Spinal cord (tissue), 10 donors: ENCODE results near the gene LRRC3B. TPM values are rescaled to one million over a fixed set of nuclear protein-coding genes. Genes with fewer than 3 reads are reported as not detected.
A peak's percentile ranks its signal among the peaks of the same experiment; 100 is the strongest.

Experiments used
- DNase-seq, 6 donors: peaks; one replicate each; pipeline versions ENCODE4 v3.0.0 to v3.0.0-alpha.2; 2013 to 2015; ENCODE audit warnings: low spot score in 6 of 6, low read depth in 4 of 6
- H3K27ac ChIP-seq: one replicate; pipeline ENCODE4 v1.5.1; 2013; ENCODE audit warnings: low read depth, low read length, control low read depth
- H3K27me3 ChIP-seq: one replicate; pipeline ENCODE4 v1.6.1; 2013; ENCODE audit warnings: low read length; ENCODE audit not compliant: control insufficient read depth, insufficient read depth
- H3K36me3 ChIP-seq: one replicate; pipeline ENCODE4 v1.6.1; 2013; ENCODE audit warnings: low read length; ENCODE audit not compliant: control insufficient read depth, insufficient read depth
- H3K4me1 ChIP-seq: one replicate; pipeline ENCODE4 v1.6.1; 2013; ENCODE audit warnings: low read length; ENCODE audit not compliant: control insufficient read depth, insufficient read depth
- H3K4me3 ChIP-seq: one replicate; pipeline ENCODE4 v1.5.1; 2013; ENCODE audit warnings: low read depth, low read length, control low read depth
- H3K9me3 ChIP-seq: one replicate; pipeline ENCODE4 v1.6.1; 2013; ENCODE audit warnings: low read length; ENCODE audit not compliant: control insufficient read depth, insufficient read depth
- WGBS: methylation state at CpG from one replicate; pipeline ENCODE4 v1.1.5; 2013; ENCODE audit warnings: missing lambda C conversion rate; ENCODE audit not compliant: insufficient coverage; 5-methylcytosine and 5-hydroxymethylcytosine counted together
- polyA plus RNA-seq, 2 donors: library from polyadenylated mRNA; unstranded; fragments of 120-200 nt; gene quantifications; one replicate each; pipeline ENCODE4 v1.2.1, GENCODE V29; 2013; ENCODE audit not compliant: insufficient read length in 2 of 2
- total RNA-seq, 2 donors: library from RNA; depleted of rRNA in 1 of 2; stranded (reverse); fragments of 120-200 nt in 1 of 2; fragments of >200 nt in 1 of 2; gene quantifications; one replicate each; pipeline versions ENCODE4 v1.2.3 to v1.2.4, GENCODE V29; 2013 to 2014
- donor health status: healthy.

The LRRC3B gene
- total and polyA plus RNA-seq, 4 donors = 18.7 to 67.9 (median 42.2) TPM

DNA sequence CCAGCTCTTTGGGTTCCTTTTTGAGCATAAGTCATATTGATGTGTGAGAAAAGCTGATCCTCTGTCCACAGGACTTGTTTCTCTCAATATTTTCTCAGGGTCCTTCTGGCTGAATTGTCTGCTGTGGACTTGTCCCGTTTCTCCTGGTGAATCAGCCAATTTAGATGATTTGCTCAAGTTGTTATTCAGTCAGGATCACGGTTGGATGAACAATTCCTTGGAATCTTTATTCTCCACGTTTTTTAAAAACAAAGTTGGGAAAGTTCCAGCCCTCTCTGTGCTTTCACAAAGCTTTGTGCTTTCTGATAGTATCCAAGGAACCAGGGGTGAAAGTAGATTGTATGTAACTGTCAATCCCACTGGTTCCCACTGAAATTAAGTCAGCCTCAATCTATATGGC lies 61.3 kb downstream of the LRRC3B start:
- WGBS = 76% methylated on average over 2 of the region's 3 CpGs
- DNase-seq = peak in 1 of 6 donors; percentile 55
- no peaks in the 10 kb centered on the region for H3K9me3 ChIP-seq
- no peaks in the 10 kb centered on the region for H3K27me3 ChIP-seq
- H3K36me3 ChIP-seq = no peaks in the 10 kb centered on the region
- H3K4me3 ChIP-seq = no peak overlapping the region
- H3K27ac ChIP-seq = no peak overlapping the region
- H3K4me1 ChIP-seq = no peaks in the 10 kb centered on the region

DNA sequence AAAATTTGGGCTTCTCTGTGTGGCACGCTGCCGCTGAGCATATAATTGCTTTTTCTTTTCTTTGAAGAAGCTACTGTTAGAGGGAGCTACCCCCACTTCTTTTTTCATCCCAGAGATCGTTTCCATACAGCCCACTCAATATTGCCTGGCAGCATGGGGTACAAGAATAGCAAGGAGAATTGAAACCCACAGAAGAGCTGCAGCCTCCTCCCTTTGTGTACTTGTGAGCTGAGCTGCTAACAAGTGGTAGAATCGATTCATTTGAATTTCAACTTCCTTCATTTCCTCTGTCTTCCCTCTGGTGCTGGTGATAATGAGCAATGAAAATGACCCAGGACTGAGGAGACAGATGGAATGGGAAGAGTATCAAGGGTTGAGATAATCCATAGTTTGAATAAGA lies 64.9 kb downstream of the LRRC3B start:
- H3K9me3 ChIP-seq = no peaks in the 10 kb centered on the region
- no peaks in the 10 kb centered on the region for H3K36me3 ChIP-seq
- no peaks in the 10 kb centered on the region for H3K4me1 ChIP-seq
- peak in 1 of 6 donors; percentile 44 for DNase-seq
- H3K27ac ChIP-seq = no peak overlapping the region
- WGBS = no CpG with 5 or more reads among the region's 4 CpGs
- H3K4me3 ChIP-seq = no peak overlapping the region
- H3K27me3 ChIP-seq = no peaks in the 10 kb centered on the region

DNA sequence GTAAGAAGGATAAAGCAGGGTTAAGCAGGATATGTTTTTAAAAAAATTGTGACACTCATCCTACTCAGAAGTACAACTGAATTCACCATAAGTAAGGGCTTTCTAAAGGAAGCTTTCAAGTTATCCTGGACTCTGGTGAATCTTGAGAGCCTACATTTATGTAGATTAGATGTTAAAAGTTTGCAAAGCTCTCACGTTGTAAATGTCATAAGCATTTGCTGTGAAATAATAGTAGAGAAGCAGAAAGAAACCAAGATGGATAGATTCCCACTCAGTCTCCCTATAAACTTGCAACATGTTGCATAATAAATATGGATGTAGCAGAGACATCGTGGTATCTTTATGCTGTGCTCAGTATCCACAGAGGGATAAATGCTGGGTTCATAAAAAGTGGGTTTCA lies 77.0 kb downstream of the LRRC3B start:
- no peak for DNase-seq
- Histone ChIP-seq H3K4me1 (no peaks in the 10 kb centered on the region), H3K27ac (no peak overlapping the region), H3K4me3 (no peak overlapping the region), H3K36me3 (no peaks in the 10 kb centered on the region), H3K27me3 (no peaks in the 10 kb centered on the region), H3K9me3 (no peaks in the 10 kb centered on the region)
- no CpG with 5 or more reads among the region's 2 CpGs for WGBS

DNA sequence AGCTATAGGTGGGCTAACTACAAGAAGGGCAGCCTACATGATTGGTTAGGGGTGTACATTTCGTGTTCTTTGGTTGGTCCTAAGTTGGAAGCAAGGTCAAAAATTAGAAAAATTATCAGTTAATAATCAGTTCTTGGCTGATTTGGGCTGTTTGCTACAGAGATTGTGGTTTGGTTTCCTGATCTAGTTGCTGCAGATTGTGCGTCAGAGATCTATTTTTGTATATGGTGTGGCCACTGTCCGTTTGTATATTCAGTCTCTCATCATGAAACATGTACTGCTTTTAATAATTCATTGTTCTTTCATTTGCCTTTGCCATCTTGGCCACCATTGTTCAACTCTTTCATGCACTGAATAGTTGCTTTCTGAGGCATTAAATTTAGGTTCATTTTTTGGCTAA lies 80.9 kb downstream of the LRRC3B start:
- H3K4me1 ChIP-seq = no peaks in the 10 kb centered on the region
- no peaks in the 10 kb centered on the region for H3K36me3 ChIP-seq
- DNase-seq = no peak
- no peak overlapping the region for H3K4me3 ChIP-seq
- H3K27ac ChIP-seq = no peak overlapping the region
- WGBS = no CpG with 5 or more reads among the region's 3 CpGs
- H3K9me3 ChIP-seq = no peaks in the 10 kb centered on the region
- no peaks in the 10 kb centered on the region for H3K27me3 ChIP-seq

DNA sequence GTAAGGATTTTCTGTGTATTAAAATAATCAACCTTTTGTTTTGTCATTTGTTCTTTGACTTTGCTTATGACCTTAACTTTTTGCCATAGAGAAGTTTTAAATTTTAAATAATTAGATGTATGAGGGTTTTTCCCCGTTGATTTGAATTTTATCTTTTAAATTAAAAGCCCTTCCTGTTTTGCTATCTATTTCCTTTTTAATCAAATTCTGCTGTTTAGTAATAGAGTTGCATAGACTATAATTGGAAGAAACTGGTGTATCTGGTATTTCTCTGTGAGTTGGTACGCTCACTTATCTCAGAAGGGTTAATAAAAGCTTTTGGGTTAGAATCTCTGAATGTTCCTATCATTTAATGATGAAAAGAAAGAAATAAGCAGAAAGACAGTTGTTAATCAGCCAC lies 82.2 kb downstream of the LRRC3B start:
- Histone ChIP-seq H3K27ac (no peak overlapping the region), H3K9me3 (no peaks in the 10 kb centered on the region), H3K4me3 (no peak overlapping the region), H3K36me3 (no peaks in the 10 kb centered on the region), H3K4me1 (no peaks in the 10 kb centered on the region), H3K27me3 (no peaks in the 10 kb centered on the region)
- 100% methylated on average over 1 of the region's 2 CpGs for WGBS
- DNase-seq = no peak

DNA sequence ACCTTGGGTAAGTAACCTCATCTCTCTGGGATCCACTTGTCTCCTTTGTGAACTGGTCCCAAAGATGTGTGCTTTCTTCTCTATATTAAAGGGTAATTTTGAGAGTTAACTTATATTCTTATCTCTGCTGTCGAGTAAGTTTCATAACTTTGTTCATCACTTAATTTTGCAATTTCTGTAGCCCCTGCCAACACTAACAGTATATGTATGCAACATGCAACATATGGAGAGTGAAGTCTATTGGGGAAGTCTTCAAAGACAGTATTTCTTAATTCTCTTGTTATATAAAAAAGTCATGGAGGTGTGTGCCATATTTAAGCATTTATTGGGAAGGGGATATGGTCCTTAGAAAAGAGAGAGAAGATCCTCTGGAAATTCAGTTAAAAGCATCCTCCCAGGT lies 85.9 kb downstream of the LRRC3B start:
- Histone ChIP-seq H3K36me3 (no peaks in the 10 kb centered on the region), H3K27me3 (no peaks in the 10 kb centered on the region), H3K4me1 (no peaks in the 10 kb centered on the region), H3K4me3 (no peak overlapping the region), H3K9me3 (no peaks in the 10 kb centered on the region), H3K27ac (no peak overlapping the region)
- DNase-seq = no peak
- no CpG with 5 or more reads among the region's 1 CpG for WGBS

DNA sequence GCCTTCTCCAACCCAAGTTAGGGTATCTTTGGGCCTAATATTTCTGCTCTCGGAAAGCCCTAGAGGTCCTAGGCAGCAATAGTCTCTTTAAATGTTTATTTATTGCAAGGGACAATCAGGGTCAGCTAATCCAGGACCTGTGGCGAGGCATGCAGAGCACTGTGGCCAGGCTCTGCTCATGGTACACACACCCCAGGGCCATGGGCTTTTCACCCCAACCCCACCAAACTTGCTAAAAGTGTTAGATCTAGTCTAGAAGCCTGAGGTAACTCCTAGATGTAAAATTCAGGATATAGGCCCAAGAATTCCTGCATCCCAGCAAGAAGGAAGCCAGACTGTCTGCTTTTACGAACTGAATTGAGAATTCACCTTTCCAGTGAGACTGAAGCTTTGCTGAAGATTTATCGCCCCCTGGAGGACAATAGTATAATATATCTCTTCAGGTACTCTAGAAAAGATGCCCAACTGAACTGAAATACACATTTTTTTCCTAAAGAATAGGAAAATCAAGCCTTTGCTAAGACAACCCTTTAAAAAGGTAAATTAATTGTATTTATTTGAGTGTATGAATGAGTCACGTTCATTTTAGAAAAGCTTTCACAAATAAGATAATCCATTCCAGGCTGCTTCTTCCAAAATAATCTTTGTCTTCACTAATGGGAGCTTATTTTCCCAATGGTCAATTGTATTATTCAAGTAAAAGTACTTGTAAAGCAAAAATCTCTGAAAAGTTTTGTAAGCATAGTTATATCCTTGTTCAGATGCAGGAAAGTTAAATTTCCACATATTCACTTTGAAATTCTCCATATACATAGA lies 89.8 kb downstream of the LRRC3B start:
- peak; percentile 44 to 95 (median 62) for DNase-seq
- no peaks in the 10 kb centered on the region for H3K27me3 ChIP-seq
- no CpG with 5 or more reads among the region's 5 CpGs for WGBS
- peaks cover 2% of the 10 kb centered on the region for H3K9me3 ChIP-seq
- H3K27ac ChIP-seq = no peak overlapping the region
- no peaks in the 10 kb centered on the region for H3K36me3 ChIP-seq
- no peak overlapping the region for H3K4me3 ChIP-seq
- H3K4me1 ChIP-seq = no peaks in the 10 kb centered on the region

DNA sequence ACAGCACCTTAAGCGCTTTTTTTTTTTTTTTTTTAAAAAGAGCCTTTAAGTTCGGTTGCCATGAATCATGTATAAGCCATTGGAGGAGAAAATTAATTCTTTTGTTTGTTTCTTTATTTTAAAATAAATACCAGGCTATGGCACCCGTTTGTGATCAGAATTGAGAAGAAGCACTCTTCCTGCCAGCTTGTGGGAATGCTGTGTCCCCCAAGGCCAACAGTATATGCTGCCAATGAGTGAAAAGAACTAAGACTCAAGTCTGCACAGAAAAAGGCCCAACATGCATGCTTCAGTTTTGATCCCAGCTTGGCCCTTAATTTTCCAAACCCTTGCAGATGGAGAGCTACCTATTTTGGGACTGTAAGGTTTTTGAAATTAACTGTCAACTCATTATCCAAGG lies 90.5 kb downstream of the LRRC3B start:
- no peak overlapping the region for H3K4me3 ChIP-seq
- H3K9me3 ChIP-seq = peaks cover 2% of the 10 kb centered on the region
- H3K36me3 ChIP-seq = no peaks in the 10 kb centered on the region
- H3K27ac ChIP-seq = no peak overlapping the region
- H3K27me3 ChIP-seq = no peaks in the 10 kb centered on the region
- WGBS = 43% methylated on average over 1 of the region's 3 CpGs
- peak in 1 of 6 donors; percentile 77 for DNase-seq
- H3K4me1 ChIP-seq = no peaks in the 10 kb centered on the region

DNA sequence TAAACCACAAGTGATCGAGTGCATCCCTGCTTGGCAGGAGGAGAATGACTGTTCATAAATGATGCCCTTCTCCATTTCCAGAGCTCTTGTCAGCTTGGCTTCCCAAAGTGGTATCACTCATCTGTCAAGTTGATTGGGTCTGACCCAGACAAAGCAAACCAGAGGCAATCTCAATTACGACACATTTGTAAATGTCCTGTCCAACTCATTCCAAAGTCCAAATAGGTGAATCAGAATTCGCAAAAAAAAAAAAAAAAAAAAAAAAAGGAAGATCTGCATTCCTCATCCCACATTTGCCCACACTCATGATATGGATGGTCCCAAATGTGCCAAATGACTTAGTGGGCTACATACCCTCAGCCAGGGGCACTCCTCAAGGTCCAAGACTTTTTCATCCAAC lies 91.9 kb downstream of the LRRC3B start:
- no peaks in the 10 kb centered on the region for H3K36me3 ChIP-seq

DNA sequence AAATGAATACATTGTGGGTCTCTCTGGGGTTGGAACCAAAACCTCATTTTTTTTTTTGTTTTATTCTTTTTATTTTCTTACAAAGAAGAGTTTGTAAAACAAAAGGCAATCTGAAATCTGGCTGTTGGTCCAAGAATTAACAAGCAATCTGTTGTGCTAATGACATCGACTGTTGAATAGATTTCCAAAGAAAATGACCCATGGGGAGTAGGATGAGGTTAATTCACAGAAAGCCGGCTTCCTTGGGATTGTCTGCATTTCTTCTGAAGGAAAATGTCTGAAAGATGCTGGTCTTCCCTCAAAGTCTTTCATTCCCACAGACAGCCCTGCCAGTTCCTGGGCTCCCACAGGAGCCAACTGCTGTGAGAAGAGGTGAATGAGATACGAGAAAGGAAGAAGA lies 92.9 kb downstream of the LRRC3B start:
- DNase-seq = peak in 1 of 6 donors; percentile 70
- no peaks in the 10 kb centered on the region for H3K36me3 ChIP-seq
- no peak overlapping the region for H3K27ac ChIP-seq
- no peaks in the 10 kb centered on the region for H3K4me1 ChIP-seq
- H3K27me3 ChIP-seq = no peaks in the 10 kb centered on the region
- no peak overlapping the region for H3K4me3 ChIP-seq
- peaks cover 2% of the 10 kb centered on the region for H3K9me3 ChIP-seq
- WGBS = 33% methylated on average over 1 of the region's 3 CpGs

More for the DNA sequence above, 91.9 kb downstream of the LRRC3B start:
- WGBS = 100% methylated on average over 1 of the region's 3 CpGs
- no peak for DNase-seq
- H3K27me3 ChIP-seq = no peaks in the 10 kb centered on the region
- H3K4me3 ChIP-seq = no peak overlapping the region
- H3K9me3 ChIP-seq = peaks cover 2% of the 10 kb centered on the region
- no peaks in the 10 kb centered on the region for H3K4me1 ChIP-seq
- H3K27ac ChIP-seq = no peak overlapping the region
